Right ventricle myocardium superior (tissue), 1 donor: Measurements from ENCODE around the gene PIP5K1C. TPM values are rescaled to one million over a fixed set of nuclear protein-coding genes. Genes with fewer than 3 reads are reported as not detected.
"Not testable (repeated sequence)": the region's sequence is repeated elsewhere in the genome, so short reads cannot be mapped to it uniquely, and the experiment has no call there.

Experiments
- ATAC-seq: fragments of 200-7000 bp; cut with Tn5 transposase; one replicate; pipeline ENCODE4 v1.9.1; 2020; ENCODE audit warnings: mild to moderate bottlenecking; ENCODE audit not compliant: poor library complexity
- DNase-seq: peaks from one replicate; pipeline ENCODE4 v3.0.0-alpha.2; 2020
- intact Hi-C: fragments of 100-400 bp; cut with DNase I; formaldehyde crosslinking; loops from one replicate; pipeline ENCODE4 v1.11.2; 2022
- total RNA-seq: library from RNA; stranded (reverse); fragmentation: NEBNext Ultra II Directional; extraction: Animal tissue kit (Norgen Biotek cat#: 25700); gene quantifications from one replicate; pipeline ENCODE4 v1.2.1, GENCODE V29; 2021
- donor health status: DM: no; HTN: yes; CAD: no; lungs with severe emphysema.

PIP5K1C gene
- total RNA-seq, 1 donor from 2014 or later, result 31.6 TPM

- ATAC-seq, result no peak
- DNase-seq, result no peak
- intact Hi-C loops, result no loop called here
Measured at GRCh38 chr19:3589439-3589838, 110.8 kb downstream of the PIP5K1C start.

GRCh38 chr19:3586707-3587346 lies 113.4 kb downstream of the PIP5K1C start:
- intact Hi-C loops, result loop anchor here (2.0 kb wide), 1 partner anchor 32 kb away; no protein-coding TSS in a partner anchor
- ATAC-seq (peak; percentile 46), DNase-seq (no peak)

GRCh38 chr19:3586127-3586626 lies 114.1 kb downstream of the PIP5K1C start:
- no peak for ATAC-seq
- intact Hi-C loops, result loop anchor here (2.0 kb wide), 1 partner anchor 33 kb away; no protein-coding TSS in a partner anchor
- no peak for DNase-seq

GRCh38 chr19:3585301-3586126 lies 114.8 kb downstream of the PIP5K1C start, which contains the start of gene GIPC3:
Gene GIPC3, plus strand, starts transcription at chr19:3585478. Its CDS starts 120 bp downstream, at chr19:3585598.
- DNase-seq (no peak), ATAC-seq (no peak)
- intact Hi-C loops, result loop anchor here (2.0 kb wide), 1 partner anchor 33 kb away; no protein-coding TSS in a partner anchor

GRCh38 chr19:3584036-3584802 lies 116.0 kb downstream of the PIP5K1C start:
- ATAC-seq, DNase-seq, intact Hi-C loops: not testable (repeated sequence)

- DNase-seq, ATAC-seq, intact Hi-C loops: not testable (repeated sequence)
Measured at GRCh38 chr19:3581792-3582191, 118.5 kb downstream of the PIP5K1C start.

Other genes with a start within 250 kb of the PIP5K1C start
- not detected for gene SMIM24, start 219.9 kb downstream of the PIP5K1C start, total RNA-seq
- gene SMIM44, start 217.0 kb downstream of the PIP5K1C start, total RNA-seq, result not detected
- 10.5 TPM for gene DOHH, start 199.8 kb downstream of the PIP5K1C start, total RNA-seq
- gene FZR1, start 194.2 kb downstream of the PIP5K1C start, total RNA-seq, result 19.0 TPM
- gene TEKTIP1, start 161.3 kb downstream of the PIP5K1C start, total RNA-seq, result 0.46 TPM
- 21.7 TPM for gene MFSD12, start 142.9 kb downstream of the PIP5K1C start, total RNA-seq
- gene HMG20B, start 127.5 kb downstream of the PIP5K1C start, total RNA-seq, result 34.4 TPM
- gene GIPC3, start 115.0 kb downstream of the PIP5K1C start, total RNA-seq, result 2.2 TPM
- 2.6 TPM for gene TBXA2R, start 93.6 kb downstream of the PIP5K1C start, total RNA-seq
- 13.7 TPM for gene CACTIN, start 73.7 kb downstream of the PIP5K1C start, total RNA-seq
- gene TJP3, start 7.9 kb upstream of the PIP5K1C start, total RNA-seq, result not detected
- gene APBA3, start 61.2 kb upstream of the PIP5K1C start, total RNA-seq, result 12.3 TPM
- gene MRPL54, start 62.2 kb upstream of the PIP5K1C start, total RNA-seq, result 70.5 TPM
- gene RAX2, start 71.8 kb upstream of the PIP5K1C start, total RNA-seq, result not detected
- 0.24 TPM for gene MATK, start 85.9 kb upstream of the PIP5K1C start, total RNA-seq
- not detected for gene ZFR2, start 168.6 kb upstream of the PIP5K1C start, total RNA-seq
- gene ATCAY, start 180.2 kb upstream of the PIP5K1C start, total RNA-seq, result not detected
- 589 TPM for gene NMRK2, start 232.6 kb upstream of the PIP5K1C start, total RNA-seq